Activated T-helper 2 cell treated with anti-CD3 and anti-CD28 coated beads, Interferon-gamma antibody, Interleukin-2, Interleukin-4, amounts not matched to agents 10 μg/mL and 5 μg/mL and 100 μg/mL, durations not matched to agents 14 hours and 24 hours and 36 hours (primary cell): ENCODE results near the gene PRPF40B. TPM values are rescaled to one million over a fixed set of nuclear protein-coding genes. Genes with fewer than 3 reads are reported as not detected.

ENCODE experiments used
- DNase-seq: peaks from one replicate; pipeline ENCODE4 v3.0.0; 2021; ENCODE audit warnings: low spot score
- H3K27ac Mint-ChIP-seq: one replicate; pipeline ENCODE4 v1.8.0; 2021; ENCODE audit warnings: mixed read lengths
- H3K27me3 Mint-ChIP-seq: one replicate; pipeline ENCODE4 v1.8.0; 2021; ENCODE audit warnings: low read depth, mixed read lengths
- H3K36me3 Mint-ChIP-seq: one replicate; pipeline ENCODE4 v1.8.0; 2021; ENCODE audit warnings: low read depth, mixed read lengths
- H3K4me1 Mint-ChIP-seq: one replicate; pipeline ENCODE4 v1.8.0; 2021; ENCODE audit warnings: low read depth, mixed read lengths
- H3K4me3 Mint-ChIP-seq: one replicate; pipeline ENCODE4 v1.8.0; 2021; ENCODE audit warnings: low read depth, mild to moderate bottlenecking, moderate library complexity, mixed read lengths
- H3K9me3 Mint-ChIP-seq: one replicate; pipeline ENCODE4 v1.8.0; 2021; ENCODE audit warnings: mixed read lengths
- intact Hi-C: fragments of 100-400 bp; cut with micrococcal nuclease; formaldehyde crosslinking; loops from one replicate; pipeline ENCODE4 v1.15.1; 2023
- total RNA-seq: library from RNA; stranded (reverse); gene quantifications from 2 replicates; pipeline ENCODE4 v1.2.3, GENCODE V29; 2022

Gene PRPF40B
- total RNA-seq, 1 donor from 2014 or later, result 13.3 TPM

GRCh38 chr12:49673446-49674317 lies 50.3 kb downstream of the PRPF40B start:
- Mint-ChIP-seq H3K27me3 (no peaks in the 10 kb centered on the region), H3K27ac (peak overlapping the region; percentile 71), H3K36me3 (no peaks in the 10 kb centered on the region), H3K4me1 (peaks cover 74% of the 10 kb centered on the region), H3K4me3 (peak overlapping the region; percentile 31), H3K9me3 (no peaks in the 10 kb centered on the region)
- intact Hi-C loops, result loop anchor here (2.0 kb wide), 1 partner anchor 25 kb away; no protein-coding TSS in a partner anchor
- no peak for DNase-seq

- peaks cover 74% of the 10 kb centered on the region for H3K4me1 Mint-ChIP-seq
- H3K9me3 Mint-ChIP-seq, result no peaks in the 10 kb centered on the region
- intact Hi-C loops, result loop anchor here (2.0 kb wide), 1 partner anchor 24 kb away; no protein-coding TSS in a partner anchor
- H3K27ac Mint-ChIP-seq, result peak overlapping the region; percentile 71
- DNase-seq, result no peak
- H3K4me3 Mint-ChIP-seq, result no peak overlapping the region
- no peaks in the 10 kb centered on the region for H3K27me3 Mint-ChIP-seq
- H3K36me3 Mint-ChIP-seq, result no peaks in the 10 kb centered on the region
Observed at GRCh38 chr12:49674318-49674981, 51.1 kb downstream of the PRPF40B start.

GRCh38 chr12:49675137-49675536 lies 51.8 kb downstream of the PRPF40B start:
- Mint-ChIP-seq H3K9me3 (no peaks in the 10 kb centered on the region), H3K27me3 (no peaks in the 10 kb centered on the region), H3K4me1 (peaks cover 68% of the 10 kb centered on the region), H3K4me3 (no peak overlapping the region), H3K36me3 (no peaks in the 10 kb centered on the region), H3K27ac (peak overlapping the region; percentile 7)
- intact Hi-C loops, result loop anchor here (2.0 kb wide), 1 partner anchor 24 kb away; no protein-coding TSS in a partner anchor
- no peak for DNase-seq

- no peak for DNase-seq
- Mint-ChIP-seq H3K36me3 (no peaks in the 10 kb centered on the region), H3K4me3 (no peak overlapping the region), H3K4me1 (peaks cover 48% of the 10 kb centered on the region), H3K27me3 (no peaks in the 10 kb centered on the region), H3K27ac (no peak overlapping the region), H3K9me3 (no peaks in the 10 kb centered on the region)
- intact Hi-C loops, result no loop called here
Observed at GRCh38 chr12:49678711-49679110, 55.4 kb downstream of the PRPF40B start.

GRCh38 chr12:49680075-49680474 lies 56.7 kb downstream of the PRPF40B start:
- intact Hi-C loops, result no loop called here
- Mint-ChIP-seq H3K4me3 (no peak overlapping the region), H3K27ac (no peak overlapping the region), H3K9me3 (no peaks in the 10 kb centered on the region), H3K27me3 (no peaks in the 10 kb centered on the region), H3K4me1 (peaks cover 43% of the 10 kb centered on the region), H3K36me3 (no peaks in the 10 kb centered on the region)
- DNase-seq, result no peak

- no peaks in the 10 kb centered on the region for H3K27me3 Mint-ChIP-seq
- no peak overlapping the region for H3K27ac Mint-ChIP-seq
- H3K36me3 Mint-ChIP-seq, result peaks cover 3% of the 10 kb centered on the region
- peaks cover 31% of the 10 kb centered on the region for H3K4me1 Mint-ChIP-seq
- no peaks in the 10 kb centered on the region for H3K9me3 Mint-ChIP-seq
- intact Hi-C loops, result no loop called here
- DNase-seq, result no peak
- no peak overlapping the region for H3K4me3 Mint-ChIP-seq
Observed at GRCh38 chr12:49683599-49684309, 60.4 kb downstream of the PRPF40B start.

GRCh38 chr12:49684310-49684854 lies 61.0 kb downstream of the PRPF40B start:
- no peak overlapping the region for H3K4me3 Mint-ChIP-seq
- DNase-seq, result no peak

GRCh38 chr12:49687941-49688340 lies 64.6 kb downstream of the PRPF40B start:
- intact Hi-C loops, result no loop called here

More at GRCh38 chr12:49684310-49684854, 61.0 kb downstream of the PRPF40B start:
- H3K9me3 Mint-ChIP-seq, result no peaks in the 10 kb centered on the region
- no peak overlapping the region for H3K27ac Mint-ChIP-seq
- peaks cover 36% of the 10 kb centered on the region for H3K4me1 Mint-ChIP-seq
- intact Hi-C loops, result no loop called here
- H3K36me3 Mint-ChIP-seq, result peaks cover 3% of the 10 kb centered on the region
- no peaks in the 10 kb centered on the region for H3K27me3 Mint-ChIP-seq

GRCh38 chr12:49689237-49689636 lies 65.9 kb downstream of the PRPF40B start:
- Mint-ChIP-seq H3K9me3 (no peaks in the 10 kb centered on the region), H3K4me1 (peaks cover 27% of the 10 kb centered on the region), H3K4me3 (no peak overlapping the region), H3K27ac (no peak overlapping the region), H3K27me3 (no peaks in the 10 kb centered on the region), H3K36me3 (peaks cover 3% of the 10 kb centered on the region)
- intact Hi-C loops, result no loop called here
- DNase-seq, result no peak

More at GRCh38 chr12:49687941-49688340, 64.6 kb downstream of the PRPF40B start:
- Mint-ChIP-seq H3K27ac (peak overlapping the region; percentile 0), H3K36me3 (peaks cover 3% of the 10 kb centered on the region), H3K4me3 (no peak overlapping the region), H3K4me1 (peaks cover 39% of the 10 kb centered on the region), H3K9me3 (no peaks in the 10 kb centered on the region), H3K27me3 (no peaks in the 10 kb centered on the region)
- DNase-seq, result no peak

- Mint-ChIP-seq H3K36me3 (peaks cover 3% of the 10 kb centered on the region), H3K4me3 (no peak overlapping the region), H3K27ac (no peak overlapping the region), H3K9me3 (no peaks in the 10 kb centered on the region), H3K4me1 (peaks cover 24% of the 10 kb centered on the region), H3K27me3 (no peaks in the 10 kb centered on the region)
- intact Hi-C loops, result no loop called here
- DNase-seq, result no peak
Observed at GRCh38 chr12:49689785-49690184, 66.4 kb downstream of the PRPF40B start.

- Mint-ChIP-seq H3K36me3 (no peaks in the 10 kb centered on the region), H3K9me3 (no peaks in the 10 kb centered on the region), H3K27me3 (no peaks in the 10 kb centered on the region), H3K27ac (no peak overlapping the region), H3K4me1 (peaks cover 23% of the 10 kb centered on the region), H3K4me3 (no peak overlapping the region)
- DNase-seq, result no peak
- intact Hi-C loops, result no loop called here
Observed at GRCh38 chr12:49692851-49693250, 69.5 kb downstream of the PRPF40B start.

GRCh38 chr12:49693931-49694444 lies 70.6 kb downstream of the PRPF40B start:
- peaks cover 31% of the 10 kb centered on the region for H3K4me1 Mint-ChIP-seq
- no peaks in the 10 kb centered on the region for H3K27me3 Mint-ChIP-seq
- H3K4me3 Mint-ChIP-seq, result no peak overlapping the region
- no peaks in the 10 kb centered on the region for H3K9me3 Mint-ChIP-seq
- no peak for DNase-seq
- no peaks in the 10 kb centered on the region for H3K36me3 Mint-ChIP-seq
- intact Hi-C loops, result no loop called here
- no peak overlapping the region for H3K27ac Mint-ChIP-seq
